Measurements from ENCODE around the gene UBASH3B. TPM values are rescaled to one million over a fixed set of nuclear protein-coding genes. Genes with fewer than 3 reads are reported as not detected.

UBASH3B gene
- total and polyA plus RNA-seq, 11 donors = 0.72 to 19.0 (median 1.7) TPM

DNA sequence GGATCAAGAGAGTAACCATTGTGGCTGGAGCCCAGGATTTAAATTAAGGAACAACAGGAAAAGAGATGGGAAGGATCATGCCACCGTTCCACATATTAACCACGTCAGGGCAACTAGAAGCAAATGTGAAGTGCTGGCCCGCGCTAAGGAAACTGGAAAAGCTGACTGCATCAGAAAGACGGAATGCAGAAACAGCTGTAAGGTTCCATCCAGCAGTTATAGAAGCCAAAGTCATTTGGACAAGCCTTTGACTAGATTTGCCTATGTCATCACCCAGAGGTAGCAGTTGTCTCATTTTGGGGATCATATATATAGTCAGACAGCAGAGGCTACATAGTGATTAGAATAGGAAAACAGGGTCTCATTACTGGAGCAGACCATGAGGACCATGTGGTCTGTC lies 139.8 kb downstream of the UBASH3B start:
- Histone ChIP-seq H3K36me3 (peaks cover 0 to 72% (median 6%) of the 10 kb centered on the region in 9 donors), H3K27me3 (no peaks in the 10 kb centered on the region), H3K4me1 (peaks cover 0 to 10% (median 0%) of the 10 kb centered on the region in 12 donors), H3K27ac (no peak overlapping the region), H3K4me3 (no peak overlapping the region), H3K9me3 (no peaks in the 10 kb centered on the region)
- intact Hi-C loops (cut with DNase I) = loop anchor here in 3 of 10 donors (5.0 kb wide), 1 partner anchor 57 kb away; no protein-coding TSS in a partner anchor
- TF ChIP-seq, protein P1, sequence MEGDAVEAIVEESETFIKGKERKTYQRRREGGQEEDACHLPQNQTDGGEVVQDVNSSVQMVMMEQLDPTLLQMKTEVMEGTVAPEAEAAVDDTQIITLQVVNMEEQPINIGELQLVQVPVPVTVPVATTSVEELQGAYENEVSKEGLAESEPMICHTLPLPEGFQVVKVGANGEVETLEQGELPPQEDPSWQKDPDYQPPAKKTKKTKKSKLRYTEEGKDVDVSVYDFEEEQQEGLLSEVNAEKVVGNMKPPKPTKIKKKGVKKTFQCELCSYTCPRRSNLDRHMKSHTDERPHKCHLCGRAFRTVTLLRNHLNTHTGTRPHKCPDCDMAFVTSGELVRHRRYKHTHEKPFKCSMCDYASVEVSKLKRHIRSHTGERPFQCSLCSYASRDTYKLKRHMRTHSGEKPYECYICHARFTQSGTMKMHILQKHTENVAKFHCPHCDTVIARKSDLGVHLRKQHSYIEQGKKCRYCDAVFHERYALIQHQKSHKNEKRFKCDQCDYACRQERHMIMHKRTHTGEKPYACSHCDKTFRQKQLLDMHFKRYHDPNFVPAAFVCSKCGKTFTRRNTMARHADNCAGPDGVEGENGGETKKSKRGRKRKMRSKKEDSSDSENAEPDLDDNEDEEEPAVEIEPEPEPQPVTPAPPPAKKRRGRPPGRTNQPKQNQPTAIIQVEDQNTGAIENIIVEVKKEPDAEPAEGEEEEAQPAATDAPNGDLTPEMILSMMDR (IDR thresholded peaks at IDR 0.05) = no peak
- no peak for TF ChIP-seq POLR2A (IDR thresholded peaks at IDR 0.05)
- DNase-seq (no peak), ATAC-seq (no peak)
- 75 to 89% (median 84%) methylated on average over 5 of the region's 5 CpGs for WGBS, 4 donors

DNA sequence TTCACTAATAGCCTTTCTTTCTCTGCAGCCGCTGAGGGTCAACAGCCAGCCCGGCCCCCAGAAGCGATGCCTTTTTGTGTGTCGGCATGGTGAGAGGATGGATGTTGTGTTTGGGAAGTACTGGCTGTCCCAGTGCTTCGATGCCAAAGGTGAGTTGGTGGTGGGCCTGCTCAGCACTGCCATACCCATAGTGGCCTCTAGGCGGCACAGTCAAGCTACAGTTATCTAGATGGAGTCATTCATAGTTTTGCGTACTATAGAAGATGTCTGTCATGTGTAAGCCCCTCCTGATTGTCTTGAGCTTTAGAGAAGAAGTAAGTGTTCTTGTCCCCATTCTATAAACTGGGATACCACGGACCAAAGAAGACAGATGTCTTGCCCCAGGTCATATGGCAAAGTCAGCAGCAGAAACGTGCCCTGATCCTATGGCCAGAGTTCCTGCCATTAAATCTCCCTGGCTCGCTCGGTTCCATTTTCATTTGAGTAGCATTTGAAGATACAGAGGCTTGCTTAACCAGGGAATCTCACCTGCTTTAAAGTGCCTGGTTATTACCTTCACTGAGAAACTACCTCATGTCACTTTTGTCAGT lies 140.7 kb downstream of the UBASH3B start:
- WGBS, 4 donors = 57 to 67% (median 63%) methylated on average over 10 to 11 of the region's 11 CpGs
- peaks cover 0 to 10% (median 0%) of the 10 kb centered on the region in 12 donors for H3K4me1 ChIP-seq
- peak in 2 of 4 donors; percentile 62 to 64 for ATAC-seq
- no peaks in the 10 kb centered on the region for H3K27me3 ChIP-seq
- intact Hi-C loops (cut with DNase I) = loop anchor here in 9 of 10 donors (1.0 to 5.0 kb wide), 4 partner anchors 56 to 58 kb away; no protein-coding TSS in a partner anchor
- H3K4me3 ChIP-seq = no peak overlapping the region
- peak in 4 of 5 donors; percentile 27 to 46 (median 37) for DNase-seq
- no peaks in the 10 kb centered on the region for H3K9me3 ChIP-seq
- peaks cover 0 to 70% (median 10%) of the 10 kb centered on the region in 9 donors for H3K36me3 ChIP-seq
- no peak overlapping the region for H3K27ac ChIP-seq
- TF ChIP-seq, protein P1 (IDR thresholded peaks at IDR 0.05) = peak; percentile 68 to 84 (median 79)
- no peak for TF ChIP-seq POLR2A (IDR thresholded peaks at IDR 0.05)

DNA sequence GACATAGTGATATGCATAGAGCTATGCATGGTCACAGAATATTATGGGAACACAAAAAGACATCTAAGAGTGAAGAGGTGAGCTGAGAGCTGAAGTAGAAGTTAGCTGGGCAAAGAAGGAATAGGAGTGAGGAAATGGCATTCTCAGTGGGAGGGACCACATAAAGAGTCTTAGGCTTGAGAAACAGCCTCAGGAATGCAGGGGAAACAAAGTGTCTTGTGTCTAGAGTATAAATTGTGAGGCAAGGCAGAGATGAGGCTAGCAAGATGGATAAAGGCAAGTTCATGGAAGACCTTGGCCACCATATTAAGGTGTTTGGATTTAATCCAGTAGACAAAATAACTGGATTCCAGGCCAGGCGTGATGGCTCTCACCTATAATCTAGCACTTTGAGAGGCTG lies 142.1 kb downstream of the UBASH3B start:
- no peak for ATAC-seq
- Histone ChIP-seq H3K27ac (no peak overlapping the region), H3K27me3 (no peaks in the 10 kb centered on the region), H3K4me3 (no peak overlapping the region), H3K36me3 (peaks cover 0 to 70% (median 15%) of the 10 kb centered on the region in 9 donors), H3K9me3 (no peaks in the 10 kb centered on the region), H3K4me1 (peaks cover 0 to 10% (median 0%) of the 10 kb centered on the region in 12 donors)
- 86 to 97% (median 95%) methylated on average over 1 of the region's 1 CpG for WGBS, 4 donors
- TF ChIP-seq POLR2A (IDR thresholded peaks at IDR 0.05) = no peak
- TF ChIP-seq, protein P1 (IDR thresholded peaks at IDR 0.05) = no peak
- no peak for DNase-seq
- intact Hi-C loops (cut with DNase I) = loop anchor here in 5 of 10 donors (2.0 to 5.0 kb wide), 2 partner anchors 55 kb away; no protein-coding TSS in a partner anchor

DNA sequence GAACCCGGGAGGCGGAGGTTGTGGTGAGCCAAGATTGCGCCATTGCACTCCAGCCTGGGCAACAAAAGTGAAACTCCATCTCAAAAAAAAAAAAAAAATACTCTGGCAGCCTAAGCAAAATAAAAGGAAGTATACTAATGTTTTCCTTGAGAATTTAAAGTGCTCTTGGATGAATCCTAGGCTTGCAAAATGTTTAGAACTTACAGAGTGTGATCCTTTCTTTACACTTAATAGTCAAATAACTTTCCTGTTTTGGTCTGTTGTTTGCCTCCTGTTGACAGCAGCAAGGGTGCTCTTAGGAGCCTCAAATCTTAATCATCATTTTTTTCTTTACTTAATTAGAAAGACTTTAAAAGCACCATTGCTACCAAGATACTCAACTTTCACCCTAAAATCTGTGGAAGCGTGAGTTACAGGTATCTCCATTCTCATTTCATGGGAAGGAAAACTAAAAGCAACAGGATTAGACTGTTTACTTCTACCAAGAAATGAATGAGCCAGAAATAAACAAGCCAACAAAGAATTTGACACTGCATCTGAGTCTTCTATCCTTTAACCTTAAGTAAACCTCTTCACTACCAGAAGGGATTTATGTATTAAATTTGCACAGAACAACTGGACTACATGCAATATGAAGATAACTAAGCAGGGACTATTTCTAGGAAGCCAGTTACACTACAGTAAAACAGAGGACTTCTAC lies 144.0 kb downstream of the UBASH3B start:
- Histone ChIP-seq H3K27ac (peak overlapping the region in 1 of 12 donors; percentile 21), H3K4me1 (peaks cover 0 to 10% (median 0%) of the 10 kb centered on the region in 12 donors), H3K36me3 (peaks cover 0 to 64% (median 15%) of the 10 kb centered on the region in 9 donors), H3K27me3 (no peaks in the 10 kb centered on the region), H3K9me3 (no peaks in the 10 kb centered on the region), H3K4me3 (no peak overlapping the region)
- 66 to 78% (median 76%) methylated on average over 4 of the region's 4 CpGs for WGBS, 4 donors
- ATAC-seq (no peak), DNase-seq (no peak)
- intact Hi-C loops (cut with DNase I) = loop anchor here in 5 of 10 donors (2.0 to 10.0 kb wide), 3 partner anchors 53 to 1035 kb away; no protein-coding TSS in a partner anchor
- no peak for TF ChIP-seq POLR2A (IDR thresholded peaks at IDR 0.05)
- TF ChIP-seq, protein P1 (IDR thresholded peaks at IDR 0.05) = no peak
